ENCODE measurements around the gene TRIM14. TPM values are rescaled to one million over a fixed set of nuclear protein-coding genes. Genes with fewer than 3 reads are reported as not detected.
"Not testable (repeated sequence)": the region's sequence is repeated elsewhere in the genome, so short reads cannot be mapped to it uniquely, and the experiment has no call there.

TRIM14 gene
- total and polyA plus RNA-seq, 2 donors = 4.2 to 8.5 TPM

GRCh38 chr9:98031169-98031568 is 87.9 kb downstream of the TRIM14 start:
- H3K27ac ChIP-seq (ENCODE audit: low read depth) = no peak overlapping the region
- no peak overlapping the region for H3K4me3 ChIP-seq (ENCODE audit: low read depth, low read length)
- H3K36me3 ChIP-seq (ENCODE audit: insufficient read depth) = no peaks in the 10 kb centered on the region
- no peak for DNase-seq (ENCODE audit: extremely low spot score)
- H3K4me1 ChIP-seq (ENCODE audit: insufficient read depth) = no peaks in the 10 kb centered on the region

DNA sequence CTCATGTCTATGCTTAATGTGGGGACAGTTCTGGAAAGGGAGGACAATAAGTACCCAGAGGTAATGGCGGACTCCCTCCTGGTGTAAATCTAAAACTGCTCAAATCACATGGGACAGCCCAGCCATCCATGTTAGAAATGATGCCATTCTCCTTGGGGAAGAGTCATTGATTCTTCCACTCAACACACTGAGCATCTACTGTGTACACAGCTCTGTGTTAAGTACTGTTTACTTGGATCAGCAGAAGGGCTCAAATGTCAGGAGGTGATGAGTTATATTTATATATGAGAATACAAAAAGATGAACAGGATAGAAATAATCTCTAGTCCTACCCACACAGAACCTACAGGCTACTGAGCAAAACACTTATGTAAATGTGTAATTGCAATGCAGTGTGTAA is 94.3 kb downstream of the TRIM14 start:
- Histone ChIP-seq H3K27ac (ENCODE audit: low read depth) (no peak overlapping the region), H3K4me1 (ENCODE audit: insufficient read depth) (no peaks in the 10 kb centered on the region), H3K36me3 (ENCODE audit: insufficient read depth) (no peaks in the 10 kb centered on the region), H3K4me3 (ENCODE audit: low read depth, low read length) (no peak overlapping the region)
- no peak for DNase-seq (ENCODE audit: extremely low spot score)
- 100% methylated on average over 1 of the region's 1 CpG for WGBS

GRCh38 chr9:98022447-98022846 is 96.6 kb downstream of the TRIM14 start:
- 85% methylated on average over 8 of the region's 8 CpGs for WGBS
- no peak overlapping the region for H3K27ac ChIP-seq (ENCODE audit: low read depth)

GRCh38 chr9:98021306-98022040 is 97.5 kb downstream of the TRIM14 start:
- no peaks in the 10 kb centered on the region for H3K4me1 ChIP-seq (ENCODE audit: insufficient read depth)
- no peak overlapping the region for H3K4me3 ChIP-seq (ENCODE audit: low read depth, low read length)
- H3K27ac ChIP-seq (ENCODE audit: low read depth) = no peak overlapping the region
- H3K36me3 ChIP-seq (ENCODE audit: insufficient read depth) = no peaks in the 10 kb centered on the region
- WGBS = 89% methylated on average over 8 of the region's 8 CpGs
- DNase-seq (ENCODE audit: extremely low spot score) = no peak

More at GRCh38 chr9:98022447-98022846, 96.6 kb downstream of the TRIM14 start:
- no peak overlapping the region for H3K4me3 ChIP-seq (ENCODE audit: low read depth, low read length)
- DNase-seq (ENCODE audit: extremely low spot score) = no peak
- no peaks in the 10 kb centered on the region for H3K36me3 ChIP-seq (ENCODE audit: insufficient read depth)
- H3K4me1 ChIP-seq (ENCODE audit: insufficient read depth) = no peaks in the 10 kb centered on the region

DNA sequence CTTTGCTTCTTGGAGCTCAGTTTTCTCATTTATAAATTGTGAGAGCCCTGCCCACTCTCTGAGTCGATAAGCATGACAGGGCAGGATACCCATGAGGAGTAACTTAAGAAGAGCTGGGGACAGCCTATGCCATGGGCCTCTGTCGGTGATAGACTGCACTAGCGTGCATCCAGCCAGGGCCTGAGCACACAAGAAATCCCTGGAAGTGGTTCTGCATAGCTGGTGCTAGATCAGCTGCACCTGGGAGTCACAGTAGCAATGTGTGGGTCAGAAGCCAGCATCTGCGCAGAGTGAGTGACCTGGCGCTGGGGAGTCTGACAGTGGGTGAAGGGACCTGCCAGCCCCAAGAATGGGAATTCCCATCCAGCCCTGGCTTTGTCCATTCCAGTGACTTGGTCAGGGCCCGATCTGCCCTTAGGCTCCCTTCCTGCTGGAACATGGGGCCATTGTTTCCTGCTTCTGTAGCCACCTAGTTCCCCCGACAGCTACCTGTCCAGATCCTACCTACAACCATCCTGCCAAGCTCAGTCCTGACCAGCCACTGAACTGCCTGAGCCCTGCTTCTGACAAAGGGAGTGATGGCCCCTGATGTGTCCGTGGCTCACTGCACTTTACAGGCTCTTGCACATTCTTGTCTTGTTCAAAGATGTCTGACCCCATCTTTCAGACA is 98.4 kb downstream of the TRIM14 start:
- no peak for DNase-seq (ENCODE audit: extremely low spot score)
- Histone ChIP-seq H3K4me1 (ENCODE audit: insufficient read depth) (no peaks in the 10 kb centered on the region), H3K4me3 (ENCODE audit: low read depth, low read length) (no peak overlapping the region), H3K27ac (ENCODE audit: low read depth) (no peak overlapping the region), H3K36me3 (ENCODE audit: insufficient read depth) (no peaks in the 10 kb centered on the region)
- 92% methylated on average over 8 of the region's 8 CpGs for WGBS

- DNase-seq (ENCODE audit: extremely low spot score); H3K27ac ChIP-seq (ENCODE audit: low read depth); H3K4me3 ChIP-seq (ENCODE audit: low read depth, low read length); H3K36me3 ChIP-seq (ENCODE audit: insufficient read depth); H3K4me1 ChIP-seq (ENCODE audit: insufficient read depth): not testable (repeated sequence)
- 82% methylated on average over 5 of the region's 5 CpGs for WGBS
Measured at GRCh38 chr9:98019869-98020268, 99.2 kb downstream of the TRIM14 start.

Small RNA genes lying within 50 kb of the gene (small RNA-seq; reads per million reads assigned to genes)
- gene RF00017 = not detected
- gene RNU6-918P = not detected

Other genes with a start within 250 kb of the TRIM14 start
- 17.2 TPM for gene TRMO, start 196.7 kb downstream of the TRIM14 start, total RNA-seq
- 9.9 TPM for gene TRMO, start 196.7 kb downstream of the TRIM14 start, polyA plus RNA-seq
- gene HEMGN, start 181.1 kb downstream of the TRIM14 start, total RNA-seq = 8.3 TPM
- gene HEMGN, start 181.1 kb downstream of the TRIM14 start, polyA plus RNA-seq = not detected
- 11.3 TPM for gene ANP32B, start 135.9 kb downstream of the TRIM14 start, total RNA-seq
- gene ANP32B, start 135.9 kb downstream of the TRIM14 start, polyA plus RNA-seq = 135 TPM
- gene NANS, start 62.5 kb downstream of the TRIM14 start, total RNA-seq = 32.8 TPM
- gene NANS, start 62.5 kb downstream of the TRIM14 start, polyA plus RNA-seq = 35.3 TPM
- gene CORO2A, start 73.4 kb upstream of the TRIM14 start, total RNA-seq = 4.1 TPM
- gene CORO2A, start 73.4 kb upstream of the TRIM14 start, polyA plus RNA-seq = 3.4 TPM
- 4.4 TPM for gene TBC1D2, start 136.4 kb upstream of the TRIM14 start, total RNA-seq
- gene TBC1D2, start 136.4 kb upstream of the TRIM14 start, polyA plus RNA-seq = 15.2 TPM